ENCODE data around the gene FGD6. TPM values are rescaled to one million over a fixed set of nuclear protein-coding genes. Genes with fewer than 3 reads are reported as not detected.
"Not testable (repeated sequence)": the region's sequence is repeated elsewhere in the genome, so short reads cannot be mapped to it uniquely, and the experiment has no call there.

The FGD6 gene
- polyA plus RNA-seq, 6 donors from 2014 or later, result 0.05 to 0.81 (median 0.61) TPM; not detected in 2

GRCh38 chr12:95173392-95174251, 43.6 kb downstream of the FGD6 start:
- Mint-ChIP-seq H3K4me1 (no peaks in the 10 kb centered on the region), H3K36me3 (no peaks in the 10 kb centered on the region), H3K4me3 (no peak overlapping the region), H3K27ac (no peak overlapping the region), H3K27me3 (no peaks in the 10 kb centered on the region), H3K9me3 (no peaks in the 10 kb centered on the region)
- ATAC-seq (ENCODE audit: low read depth in 2 of 2) (no peak), DNase-seq (no peak)

GRCh38 chr12:95169368-95169767, 47.9 kb downstream of the FGD6 start:
- DNase-seq (no peak), ATAC-seq (ENCODE audit: low read depth in 2 of 2) (no peak)
- Mint-ChIP-seq H3K4me1 (no peaks in the 10 kb centered on the region), H3K9me3 (no peaks in the 10 kb centered on the region), H3K27me3 (no peaks in the 10 kb centered on the region), H3K36me3 (no peaks in the 10 kb centered on the region), H3K4me3 (no peak overlapping the region), H3K27ac (peak overlapping the region in 1 of 6 donors; percentile 36)

GRCh38 chr12:95168746-95169145, 48.5 kb downstream of the FGD6 start:
- DNase-seq, result no peak
- Mint-ChIP-seq H3K27me3 (no peaks in the 10 kb centered on the region), H3K4me1 (no peaks in the 10 kb centered on the region), H3K36me3 (no peaks in the 10 kb centered on the region), H3K27ac (no peak overlapping the region), H3K4me3 (no peak overlapping the region), H3K9me3 (no peaks in the 10 kb centered on the region)
- ATAC-seq (ENCODE audit: low read depth in 2 of 2), result no peak

- Mint-ChIP-seq H3K27me3 (no peaks in the 10 kb centered on the region), H3K4me3 (no peak overlapping the region), H3K4me1 (no peaks in the 10 kb centered on the region), H3K36me3 (no peaks in the 10 kb centered on the region), H3K27ac (no peak overlapping the region), H3K9me3 (no peaks in the 10 kb centered on the region)
- DNase-seq (no peak), ATAC-seq (ENCODE audit: low read depth in 2 of 2) (no peak)
Measured at GRCh38 chr12:95164656-95165055, 52.6 kb downstream of the FGD6 start.

- H3K4me1 Mint-ChIP-seq, result no peaks in the 10 kb centered on the region
- H3K9me3 Mint-ChIP-seq, result peaks cover 0 to 16% (median 7%) of the 10 kb centered on the region in 7 donors
- peaks cover 8 to 14% of the 10 kb centered on the region in 2 donors for H3K36me3 Mint-ChIP-seq
- no peak overlapping the region for H3K27ac Mint-ChIP-seq
- H3K4me3 Mint-ChIP-seq, result no peak overlapping the region
- DNase-seq (no peak), ATAC-seq (ENCODE audit: low read depth in 2 of 2) (no peak)
- H3K27me3 Mint-ChIP-seq, result no peaks in the 10 kb centered on the region
Measured at GRCh38 chr12:95158919-95159318, 58.3 kb downstream of the FGD6 start.

GRCh38 chr12:95151821-95152220, 65.4 kb downstream of the FGD6 start:
- Mint-ChIP-seq H3K27me3 (no peaks in the 10 kb centered on the region), H3K4me3 (no peak overlapping the region), H3K27ac (no peak overlapping the region), H3K9me3 (peaks cover 0 to 13% (median 5%) of the 10 kb centered on the region in 7 donors), H3K36me3 (peaks cover 5 to 10% of the 10 kb centered on the region in 2 donors), H3K4me1 (no peaks in the 10 kb centered on the region)
- DNase-seq (no peak), ATAC-seq (ENCODE audit: low read depth in 2 of 2) (no peak)

GRCh38 chr12:95151406-95151805, 65.9 kb downstream of the FGD6 start:
- Mint-ChIP-seq H3K4me3 (no peak overlapping the region), H3K36me3 (peaks cover under 1 to 6% of the 10 kb centered on the region in 2 donors), H3K27me3 (no peaks in the 10 kb centered on the region), H3K9me3 (peaks cover 0 to 8% (median 1%) of the 10 kb centered on the region in 7 donors), H3K4me1 (no peaks in the 10 kb centered on the region), H3K27ac (no peak overlapping the region)
- DNase-seq (no peak), ATAC-seq (ENCODE audit: low read depth in 2 of 2) (no peak)

GRCh38 chr12:95150501-95150900, 66.8 kb downstream of the FGD6 start:
- Mint-ChIP-seq H3K4me1 (no peaks in the 10 kb centered on the region), H3K27me3 (no peaks in the 10 kb centered on the region), H3K9me3 (no peaks in the 10 kb centered on the region), H3K27ac (no peak overlapping the region), H3K4me3 (no peak overlapping the region), H3K36me3 (no peaks in the 10 kb centered on the region)
- ATAC-seq (ENCODE audit: low read depth in 2 of 2), result no peak
- DNase-seq, result no peak

- H3K4me1 Mint-ChIP-seq, result no peaks in the 10 kb centered on the region
- ATAC-seq (ENCODE audit: low read depth in 2 of 2) (no peak), DNase-seq (no peak)
- no peaks in the 10 kb centered on the region for H3K36me3 Mint-ChIP-seq
- no peaks in the 10 kb centered on the region for H3K27me3 Mint-ChIP-seq
- H3K27ac Mint-ChIP-seq, result peak overlapping the region in 1 of 6 donors; percentile 14
- H3K9me3 Mint-ChIP-seq, result no peaks in the 10 kb centered on the region
- no peak overlapping the region for H3K4me3 Mint-ChIP-seq
Measured at GRCh38 chr12:95147866-95148265, 69.4 kb downstream of the FGD6 start.

GRCh38 chr12:95146769-95147168, 70.5 kb downstream of the FGD6 start:
- H3K27ac Mint-ChIP-seq, result peak overlapping the region in 1 of 6 donors; percentile 22

GRCh38 chr12:95143621-95144205, 73.6 kb downstream of the FGD6 start:
- no peak overlapping the region for H3K27ac Mint-ChIP-seq
- no peaks in the 10 kb centered on the region for H3K9me3 Mint-ChIP-seq
- no peak overlapping the region for H3K4me3 Mint-ChIP-seq
- no peak for DNase-seq
- no peak for ATAC-seq (ENCODE audit: low read depth in 2 of 2)
- no peaks in the 10 kb centered on the region for H3K36me3 Mint-ChIP-seq
- no peaks in the 10 kb centered on the region for H3K27me3 Mint-ChIP-seq
- no peaks in the 10 kb centered on the region for H3K4me1 Mint-ChIP-seq

More at GRCh38 chr12:95146769-95147168, 70.5 kb downstream of the FGD6 start:
- ATAC-seq (ENCODE audit: low read depth in 2 of 2) (no peak), DNase-seq (no peak)
- Mint-ChIP-seq H3K9me3 (no peaks in the 10 kb centered on the region), H3K27me3 (no peaks in the 10 kb centered on the region), H3K36me3 (no peaks in the 10 kb centered on the region), H3K4me1 (no peaks in the 10 kb centered on the region), H3K4me3 (no peak overlapping the region)

GRCh38 chr12:95142431-95143151, 74.7 kb downstream of the FGD6 start:
- no peak for DNase-seq
- Mint-ChIP-seq H3K27me3 (no peaks in the 10 kb centered on the region), H3K4me1 (no peaks in the 10 kb centered on the region), H3K27ac (no peak overlapping the region), H3K36me3 (no peaks in the 10 kb centered on the region), H3K9me3 (no peaks in the 10 kb centered on the region), H3K4me3 (no peak overlapping the region)
- no peak for ATAC-seq (ENCODE audit: low read depth in 2 of 2)

GRCh38 chr12:95141310-95141709, 76.0 kb downstream of the FGD6 start:
- H3K9me3 Mint-ChIP-seq, result no peaks in the 10 kb centered on the region
- H3K4me3 Mint-ChIP-seq, result no peak overlapping the region
- no peak for ATAC-seq (ENCODE audit: low read depth in 2 of 2)
- no peak overlapping the region for H3K27ac Mint-ChIP-seq
- DNase-seq, result no peak
- H3K27me3 Mint-ChIP-seq, result no peaks in the 10 kb centered on the region
- H3K36me3 Mint-ChIP-seq, result no peaks in the 10 kb centered on the region
- no peaks in the 10 kb centered on the region for H3K4me1 Mint-ChIP-seq

- not testable (repeated sequence) for H3K27ac Mint-ChIP-seq; H3K4me1 Mint-ChIP-seq; DNase-seq; H3K9me3 Mint-ChIP-seq; H3K27me3 Mint-ChIP-seq; H3K4me3 Mint-ChIP-seq; H3K36me3 Mint-ChIP-seq; ATAC-seq (ENCODE audit: low read depth in 2 of 2)
Measured at GRCh38 chr12:95138031-95138430, 79.2 kb downstream of the FGD6 start.

Data from naive B cell (primary cell).